Stimulated activated effector memory CD8-positive, alpha-beta T cell treated with anti-CD3 and anti-CD28 coated beads, Interleukin-12 subunit alpha, Interleukin-12 subunit beta, amount 100 ng/mL, for 72 hours (primary cell): Measurements from ENCODE around the gene RFNG.

ENCODE experiments used
- ATAC-seq: fragments of 150-1000 bp; cut with Tn5 transposase; 2 replicates; pipeline ENCODE4 v1.10.0; 2021
- DNase-seq, 2 donors: peaks; one replicate each; pipeline ENCODE4 v3.0.0; 2021 to 2022; ENCODE audit warnings: low spot score in 2 of 2
- H3K27ac Mint-ChIP-seq: one replicate; pipeline ENCODE4 v1.8.0; 2022; ENCODE audit warnings: mild to moderate bottlenecking, mixed read lengths
- H3K36me3 Mint-ChIP-seq: one replicate; pipeline ENCODE4 v1.8.0; 2022; ENCODE audit warnings: mild to moderate bottlenecking, mixed read lengths
- H3K4me1 Mint-ChIP-seq: one replicate; pipeline ENCODE4 v1.8.0; 2022; ENCODE audit warnings: mixed read lengths
- H3K4me3 Mint-ChIP-seq: one replicate; pipeline ENCODE4 v1.8.0; 2022; ENCODE audit warnings: mild to moderate bottlenecking, mixed read lengths
- H3K9me3 Mint-ChIP-seq: one replicate; pipeline ENCODE4 v1.8.0; 2022; ENCODE audit warnings: mixed read lengths

The RFNG gene

GRCh38 chr17:82083009-82083408, 31.4 kb upstream of the RFNG start:
- H3K9me3 Mint-ChIP-seq, result no peaks in the 10 kb centered on the region
- H3K4me1 Mint-ChIP-seq, result no peaks in the 10 kb centered on the region
- H3K36me3 Mint-ChIP-seq, result peaks cover 85% of the 10 kb centered on the region
- no peak overlapping the region for H3K4me3 Mint-ChIP-seq
- no peak for ATAC-seq
- no peak for DNase-seq
- H3K27ac Mint-ChIP-seq, result no peak overlapping the region

DNA sequence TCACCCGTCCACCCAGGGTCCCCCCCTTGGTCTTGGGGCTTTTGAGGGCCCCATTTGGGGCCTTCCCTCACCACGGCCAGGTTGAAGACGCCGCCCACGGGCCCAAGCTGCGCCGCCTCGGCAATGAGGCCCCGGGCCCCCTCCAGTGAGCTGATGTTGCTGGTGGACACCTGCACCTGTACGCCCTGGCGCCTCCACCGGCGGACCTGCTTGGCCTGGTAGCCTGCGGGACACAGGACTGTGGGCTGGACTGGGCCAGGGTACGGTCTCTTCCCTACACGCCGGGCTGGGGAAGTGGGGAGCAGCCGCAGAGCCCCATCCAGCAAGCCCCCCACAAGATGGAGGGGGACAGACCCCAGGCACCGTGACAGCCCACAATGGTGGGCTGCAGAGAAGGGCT, 30.8 kb upstream of the RFNG start:
- Mint-ChIP-seq H3K4me1 (no peaks in the 10 kb centered on the region), H3K27ac (no peak overlapping the region), H3K36me3 (peaks cover 87% of the 10 kb centered on the region), H3K4me3 (no peak overlapping the region), H3K9me3 (no peaks in the 10 kb centered on the region)
- ATAC-seq (no peak), DNase-seq (no peak)

DNA sequence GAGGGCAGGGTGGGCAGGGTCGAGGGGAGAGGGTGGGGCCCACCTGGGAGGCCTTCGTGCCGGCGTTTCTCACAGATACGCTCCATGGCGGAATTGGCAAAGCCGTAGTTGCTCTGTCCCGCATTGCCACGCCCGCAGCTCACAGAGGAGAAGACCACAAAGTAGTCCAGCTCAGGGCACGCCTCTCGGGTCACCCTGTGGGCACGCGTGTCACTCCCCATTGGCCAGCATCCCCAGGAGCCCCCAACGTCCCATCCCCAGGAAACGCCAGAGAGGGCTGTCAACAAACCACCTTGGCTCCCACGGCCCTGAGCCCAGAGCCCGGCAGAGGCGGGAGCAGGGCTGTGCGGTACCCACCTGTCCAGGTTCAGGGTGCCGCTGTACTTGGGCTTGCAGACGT, 30.4 kb upstream of the RFNG start:
- Mint-ChIP-seq H3K9me3 (no peaks in the 10 kb centered on the region), H3K4me1 (no peaks in the 10 kb centered on the region), H3K36me3 (peaks cover 86% of the 10 kb centered on the region), H3K27ac (no peak overlapping the region), H3K4me3 (no peak overlapping the region)
- ATAC-seq (no peak), DNase-seq (no peak)

- H3K9me3 Mint-ChIP-seq, result no peaks in the 10 kb centered on the region
- DNase-seq (no peak), ATAC-seq (no peak)
- H3K4me3 Mint-ChIP-seq, result no peak overlapping the region
- H3K4me1 Mint-ChIP-seq, result no peaks in the 10 kb centered on the region
- H3K36me3 Mint-ChIP-seq, result peaks cover 82% of the 10 kb centered on the region
- no peak overlapping the region for H3K27ac Mint-ChIP-seq
These were observed 29.9 kb upstream of the RFNG start for GRCh38 chr17:82081546-82081945.

DNA sequence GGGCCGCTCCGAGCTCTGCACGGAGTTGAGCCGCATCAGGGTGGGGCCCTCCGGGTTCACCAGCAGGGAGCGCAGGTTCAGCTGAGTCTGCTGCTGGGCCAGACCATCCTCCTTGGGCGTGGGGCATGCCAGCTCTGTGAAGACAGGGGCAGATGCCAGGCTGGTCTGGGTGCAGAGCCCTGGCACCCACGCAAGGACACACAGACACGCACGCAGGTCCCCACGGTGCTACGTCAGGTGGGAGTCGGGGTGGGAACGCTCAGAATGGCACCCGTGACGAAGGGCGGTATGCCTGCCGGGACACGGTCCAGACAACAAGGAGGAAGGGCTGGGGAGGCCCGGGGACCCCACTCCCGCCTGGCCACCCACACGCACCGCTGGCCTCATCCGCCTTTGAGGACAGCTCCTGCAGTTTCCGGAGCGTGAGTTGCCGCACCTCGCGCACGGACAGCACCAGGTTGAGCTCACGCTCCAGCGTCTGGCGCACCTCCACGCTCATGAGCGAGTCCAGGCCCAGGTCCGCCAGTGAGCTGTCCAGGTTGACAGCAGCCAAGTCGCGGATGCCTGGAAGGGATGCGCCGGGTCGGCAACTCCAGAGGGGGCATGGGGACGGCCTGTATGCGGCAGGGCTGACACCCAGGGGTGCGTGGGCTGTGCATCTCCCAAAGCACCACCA, 29.3 kb upstream of the RFNG start:
- no peak overlapping the region for H3K4me3 Mint-ChIP-seq
- ATAC-seq, result no peak
- peaks cover 76% of the 10 kb centered on the region for H3K36me3 Mint-ChIP-seq
- H3K27ac Mint-ChIP-seq, result no peak overlapping the region
- no peak for DNase-seq
- no peaks in the 10 kb centered on the region for H3K4me1 Mint-ChIP-seq
- no peaks in the 10 kb centered on the region for H3K9me3 Mint-ChIP-seq

- Mint-ChIP-seq H3K9me3 (no peaks in the 10 kb centered on the region), H3K27ac (no peak overlapping the region), H3K36me3 (peaks cover 72% of the 10 kb centered on the region), H3K4me3 (no peak overlapping the region), H3K4me1 (no peaks in the 10 kb centered on the region)
- DNase-seq, result no peak
- no peak for ATAC-seq
These were observed 28.6 kb upstream of the RFNG start for GRCh38 chr17:82080048-82080788.

DNA sequence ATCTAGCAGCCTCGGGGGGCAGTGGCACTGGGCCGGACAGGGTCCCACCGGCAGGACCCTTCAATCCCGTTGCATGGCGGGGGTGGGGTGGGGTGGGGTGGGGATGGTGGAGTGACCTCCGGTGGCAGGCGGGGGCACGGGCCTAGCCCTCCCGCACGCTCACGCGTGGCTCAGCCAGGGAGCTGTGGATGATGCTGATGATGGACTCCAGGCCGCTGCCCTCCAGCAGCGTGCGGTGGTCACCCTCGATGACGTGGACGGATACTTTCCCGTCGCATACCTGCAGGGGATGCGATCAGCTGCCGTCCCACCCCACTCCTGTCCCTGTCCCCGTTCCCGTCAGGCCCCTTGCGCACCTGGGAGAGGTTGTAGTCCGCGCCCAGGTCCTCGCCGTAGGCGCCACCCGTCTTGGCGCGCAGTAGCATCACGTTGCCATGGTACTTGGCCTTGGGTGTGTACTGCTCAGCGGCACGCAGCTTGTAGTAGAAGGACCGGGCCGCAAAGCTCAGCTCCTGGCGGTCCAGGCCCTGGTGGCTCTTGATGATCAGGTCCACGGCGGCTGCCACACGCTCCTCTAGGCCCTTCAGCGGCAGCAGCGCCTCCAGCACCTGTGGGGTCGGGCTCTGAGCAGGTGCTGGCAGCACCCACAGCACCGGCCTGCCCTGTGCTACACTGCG, 27.5 kb upstream of the RFNG start:
- ATAC-seq, result no peak
- DNase-seq, result no peak
- Mint-ChIP-seq H3K4me1 (no peaks in the 10 kb centered on the region), H3K36me3 (peaks cover 62% of the 10 kb centered on the region), H3K9me3 (no peaks in the 10 kb centered on the region), H3K27ac (no peak overlapping the region), H3K4me3 (no peak overlapping the region)

DNA sequence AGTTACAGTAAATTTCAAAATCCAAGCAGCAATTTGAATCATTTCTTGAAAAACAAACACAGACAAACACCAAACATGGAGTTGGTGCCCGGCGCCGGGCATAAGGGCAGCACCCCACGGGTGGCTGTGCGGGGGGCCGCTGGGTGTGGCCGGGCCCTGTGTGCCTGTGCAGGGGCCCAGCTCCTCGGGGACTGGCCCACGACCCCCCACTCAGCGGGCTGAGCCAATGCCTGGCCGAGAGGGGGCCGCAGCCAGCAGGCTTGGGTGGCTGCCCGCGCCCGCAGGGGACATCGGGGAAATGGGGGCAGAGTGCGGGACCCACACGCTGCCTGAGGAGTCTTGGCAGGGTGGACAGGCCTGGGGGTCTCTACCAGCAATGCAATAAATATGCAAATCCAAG, 26.8 kb upstream of the RFNG start:
- Mint-ChIP-seq H3K27ac (no peak overlapping the region), H3K4me3 (no peak overlapping the region), H3K36me3 (peaks cover 55% of the 10 kb centered on the region), H3K4me1 (no peaks in the 10 kb centered on the region), H3K9me3 (no peaks in the 10 kb centered on the region)
- no peak for ATAC-seq
- no peak for DNase-seq

- no peak for DNase-seq
- H3K36me3 Mint-ChIP-seq, result peaks cover 48% of the 10 kb centered on the region
- no peaks in the 10 kb centered on the region for H3K4me1 Mint-ChIP-seq
- no peak overlapping the region for H3K27ac Mint-ChIP-seq
- H3K4me3 Mint-ChIP-seq, result no peak overlapping the region
- no peaks in the 10 kb centered on the region for H3K9me3 Mint-ChIP-seq
- ATAC-seq, result no peak
These were observed 26.2 kb upstream of the RFNG start for GRCh38 chr17:82077617-82078358.

- H3K4me3 Mint-ChIP-seq, result no peak overlapping the region
- no peaks in the 10 kb centered on the region for H3K4me1 Mint-ChIP-seq
- no peak overlapping the region for H3K27ac Mint-ChIP-seq
- ATAC-seq (peak; percentile 43), DNase-seq (no peak)
- no peaks in the 10 kb centered on the region for H3K9me3 Mint-ChIP-seq
- H3K36me3 Mint-ChIP-seq, result peaks cover 40% of the 10 kb centered on the region
These were observed 25.4 kb upstream of the RFNG start for GRCh38 chr17:82076785-82077591.

- ATAC-seq (no peak), DNase-seq (no peak)
- no peaks in the 10 kb centered on the region for H3K9me3 Mint-ChIP-seq
- H3K27ac Mint-ChIP-seq, result no peak overlapping the region
- no peaks in the 10 kb centered on the region for H3K4me1 Mint-ChIP-seq
- no peak overlapping the region for H3K4me3 Mint-ChIP-seq
- H3K36me3 Mint-ChIP-seq, result peaks cover 35% of the 10 kb centered on the region
These were observed 24.6 kb upstream of the RFNG start for GRCh38 chr17:82076018-82076784.

DNA sequence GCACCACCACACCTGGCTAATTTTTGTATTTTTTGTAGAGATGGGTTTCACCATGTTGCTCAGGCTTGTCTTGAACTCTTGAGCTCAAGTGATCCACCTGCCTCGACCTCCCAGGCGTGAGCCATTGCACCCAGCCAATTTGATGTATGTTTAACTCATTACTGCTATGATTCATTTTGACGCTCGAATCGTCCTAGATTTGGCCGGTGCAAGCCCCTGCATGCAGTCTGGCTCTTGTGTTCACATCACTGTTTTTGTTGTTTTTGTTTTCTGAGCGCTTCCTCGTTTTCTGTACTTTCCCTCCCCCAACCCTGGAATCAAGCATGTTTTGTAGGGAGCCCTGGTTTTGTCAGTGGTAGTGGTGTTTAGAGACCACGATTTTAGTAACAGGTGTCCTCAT, 21.8 kb upstream of the RFNG start:
- H3K27ac Mint-ChIP-seq, result no peak overlapping the region
- H3K36me3 Mint-ChIP-seq, result peaks cover 12% of the 10 kb centered on the region
- no peaks in the 10 kb centered on the region for H3K4me1 Mint-ChIP-seq
- H3K9me3 Mint-ChIP-seq, result no peaks in the 10 kb centered on the region
- ATAC-seq, result no peak
- no peak overlapping the region for H3K4me3 Mint-ChIP-seq
- DNase-seq, result no peak

GRCh38 chr17:82072827-82073226, 21.2 kb upstream of the RFNG start:
- no peak for ATAC-seq
- Mint-ChIP-seq H3K27ac (no peak overlapping the region), H3K9me3 (no peaks in the 10 kb centered on the region), H3K4me1 (no peaks in the 10 kb centered on the region), H3K4me3 (no peak overlapping the region), H3K36me3 (peaks cover 5% of the 10 kb centered on the region)
- no peak for DNase-seq

DNA sequence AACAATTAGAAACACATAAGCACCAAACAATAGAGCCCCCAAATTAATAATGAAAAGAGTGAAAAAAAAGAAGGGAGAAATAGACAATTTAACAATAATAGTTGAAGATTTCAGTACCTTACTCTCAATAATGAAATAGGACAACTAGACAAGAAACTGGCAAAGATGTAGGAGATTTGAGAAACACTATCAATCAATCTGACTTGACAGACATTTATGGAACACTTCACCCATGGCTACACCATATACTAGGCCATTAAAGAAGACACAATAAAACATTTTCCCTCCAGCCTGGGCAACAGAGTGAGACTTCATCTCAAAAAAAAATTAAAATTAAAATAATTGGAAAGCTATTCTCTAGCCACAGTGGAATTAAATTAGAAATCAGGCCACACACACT, 19.0 kb upstream of the RFNG start:
- Mint-ChIP-seq H3K4me1 (peaks cover 4% of the 10 kb centered on the region), H3K36me3 (no peaks in the 10 kb centered on the region), H3K9me3 (no peaks in the 10 kb centered on the region), H3K4me3 (no peak overlapping the region), H3K27ac (peak overlapping the region; percentile 10)
- ATAC-seq (no peak), DNase-seq (no peak)
